Heart left ventricle (tissue), 16 donors: ENCODE results near the gene CDC42EP1. TPM values are rescaled to one million over a fixed set of nuclear protein-coding genes. Genes with fewer than 3 reads are reported as not detected.
A peak's percentile ranks its signal among the peaks of the same experiment; 100 is the strongest.

Experiments used
- ATAC-seq, 4 donors: fragments of 200-7000 bp; cut with Tn5 transposase; one replicate each; pipeline ENCODE4 v1.9.1; 2020 to 2022; ENCODE audit warnings: moderate library complexity in 4 of 4, mild to moderate bottlenecking in 3 of 4, moderate number of reproducible peaks in 1 of 4
- DNase-seq, 5 donors: peaks; one replicate each; pipeline ENCODE4 v3.0.0-alpha.2; 2020
- H3K27ac ChIP-seq, 12 donors: fragments of 200-600 bp; sonication (generic) in 4 of 12; one replicate each; pipeline versions ENCODE4 v1.5.0 to v1.8.0; 2016 to 2022; ENCODE audit warnings: mild to moderate bottlenecking in 2 of 12
- H3K27me3 ChIP-seq, 9 donors: fragments of 200-600 bp; sonication (generic) in 2 of 9; one replicate each; pipeline versions ENCODE4 v1.5.1 to v1.8.0; 2016 to 2022; ENCODE audit warnings: mild to moderate bottlenecking in 3 of 9
- H3K36me3 ChIP-seq, 9 donors: fragments of 200-600 bp; sonication (generic) in 2 of 9; one replicate each; pipeline versions ENCODE4 v1.5.0 to v1.8.0; 2018 to 2022; ENCODE audit warnings: mild to moderate bottlenecking in 2 of 9
- H3K4me1 ChIP-seq, 12 donors: fragments of 200-600 bp; sonication (generic) in 4 of 12; one replicate each; pipeline versions ENCODE4 v1.5.0 to v1.8.0; 2016 to 2022; ENCODE audit warnings: mild to moderate bottlenecking in 3 of 12
- H3K4me3 ChIP-seq, 12 donors: fragments of 200-600 bp; sonication (generic) in 4 of 12; one replicate each; pipeline versions ENCODE4 v1.5.0 to v1.8.0; 2017 to 2022; ENCODE audit warnings: mild to moderate bottlenecking in 9 of 12, moderate library complexity in 4 of 12
- H3K9me3 ChIP-seq, 12 donors: fragments of 200-600 bp; sonication (generic) in 4 of 12; one replicate each; pipeline versions ENCODE4 v1.5.0 to v1.8.0; 2016 to 2022; ENCODE audit warnings: mild to moderate bottlenecking in 1 of 12
- POLR2A ChIP-seq, 2 donors: fragments of 450-650 bp; IDR thresholded peaks; one replicate each; pipeline ENCODE4 v1.6.1; 2017; ENCODE audit warnings: antibody characterized with exemption in 2 of 2, mild to moderate bottlenecking in 2 of 2, moderate library complexity in 2 of 2
- WGBS, 4 donors: extraction: QIAGEN DNeasy Blood & Tissue Kit in 2 of 4; methylation state at CpG; one replicate each; pipeline versions ENCODE4 v1.1.5 to v1.1.7; 2013 to 2018; 5-methylcytosine and 5-hydroxymethylcytosine counted together
- intact Hi-C, 10 donors: fragments of 100-400 bp; cut with DNase I; formaldehyde crosslinking; loops; one replicate each; pipeline versions ENCODE4 v1.11.1 to v1.14.2; 2022
- polyA plus RNA-seq, 2 donors: library from polyadenylated mRNA; stranded (reverse); fragments of 200-250 nt; gene quantifications; one replicate each; pipeline ENCODE4 v1.2.3, GENCODE V29; 2013
- total RNA-seq, 9 donors: library from RNA; depleted of rRNA in 2 of 9; stranded (reverse); fragments of >200 nt in 2 of 9; fragmentation: NEBNext Ultra II Directional in 3 of 9; extraction: Animal tissue kit (Norgen Biotek cat#: 25700) in 3 of 9; gene quantifications; one replicate each; pipeline versions ENCODE4 v1.1.0 to v1.2.4, GENCODE V29; 2016 to 2023
- TF ChIP-seq, protein P1 (sequence below), 12 donors: fragments of 200-600 bp; sonication (generic) in 4 of 12; IDR thresholded peaks; one replicate each; pipeline versions ENCODE4 v1.5.0 to v1.8.0; 2018 to 2022; ENCODE audit warnings: antibody characterized with exemption in 12 of 12, mild to moderate bottlenecking in 5 of 12
- donor health status: ischemic (EF 13 %, LVEDD 7.1; RV severe dilation, severe dysfunction).
- donor health status: healthy with polysubstance abuse.
- donor health status: DM: no; HTN: yes; CAD: no.
- donor health status: DM: no; HTN: no; CAD: no.
- donor health status: ischemic (EF 25% LVEDD 6.9; RV normal size, moderate dysfunction).
- donor health status: ischemic (EF 25% LVEDD 5.7; RV mildly dilated, moderate dysfunction).
- donor health status: healthy.
- donor health status: DM: yes; HTN: yes; CAD: no.
- donor health status: ischemic (EF 35%, LVEDD 5.7; RV mildly dilated, moderate dysfunction).
- donor health status: nonischemic (EF 11% LVEDD 7.7; RV severe dilation, severe dysfunction).
- donor health status: DM: yes; HTN: yes; CAD: no.
- donor health status: PGD.
- donor health status: ischemic (EF 29% LVEDD 5.4; RV normal size, mild dysfunction).
- donor health status: nonischemic (EF 23%, LVEDD 6.1; RV moderate dilation, normal function).

CDC42EP1 gene
- total and polyA plus RNA-seq, 11 donors: 10.4 to 34.9 (median 17.7) TPM

DNA sequence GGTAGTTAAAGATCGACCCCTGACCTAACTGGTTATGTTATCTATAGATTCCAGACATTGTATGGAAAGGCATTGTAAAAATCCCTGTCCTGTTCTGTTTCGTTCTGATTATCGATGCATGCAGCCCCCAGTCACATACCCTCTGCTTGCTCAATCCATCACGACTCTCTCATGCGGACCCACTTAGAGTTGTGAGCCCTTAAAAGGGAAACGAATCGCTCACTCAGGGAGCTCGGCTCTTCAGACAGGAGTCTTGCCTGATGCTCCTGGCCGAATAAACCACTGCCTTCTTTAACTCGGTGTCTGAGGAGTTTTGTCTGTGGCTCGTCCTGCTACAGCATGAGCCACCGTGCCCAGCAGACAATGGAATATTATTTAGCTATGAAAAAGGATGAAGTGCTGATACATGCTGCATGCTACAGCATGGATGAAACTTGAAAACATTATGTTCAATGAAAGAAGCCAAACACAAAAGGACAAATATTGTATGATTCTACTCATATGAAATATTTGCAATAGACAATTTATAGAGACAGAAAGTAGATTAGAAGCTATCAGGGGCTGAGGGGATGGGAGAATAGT, 31.6 kb downstream of the CDC42EP1 start:
- peak overlapping the region in 1 of 12 donors; percentile 42 for H3K27ac ChIP-seq
- 82 to 86% (median 84%) methylated on average over 12 of the region's 12 CpGs for WGBS, 4 donors
- TF ChIP-seq, protein P1, sequence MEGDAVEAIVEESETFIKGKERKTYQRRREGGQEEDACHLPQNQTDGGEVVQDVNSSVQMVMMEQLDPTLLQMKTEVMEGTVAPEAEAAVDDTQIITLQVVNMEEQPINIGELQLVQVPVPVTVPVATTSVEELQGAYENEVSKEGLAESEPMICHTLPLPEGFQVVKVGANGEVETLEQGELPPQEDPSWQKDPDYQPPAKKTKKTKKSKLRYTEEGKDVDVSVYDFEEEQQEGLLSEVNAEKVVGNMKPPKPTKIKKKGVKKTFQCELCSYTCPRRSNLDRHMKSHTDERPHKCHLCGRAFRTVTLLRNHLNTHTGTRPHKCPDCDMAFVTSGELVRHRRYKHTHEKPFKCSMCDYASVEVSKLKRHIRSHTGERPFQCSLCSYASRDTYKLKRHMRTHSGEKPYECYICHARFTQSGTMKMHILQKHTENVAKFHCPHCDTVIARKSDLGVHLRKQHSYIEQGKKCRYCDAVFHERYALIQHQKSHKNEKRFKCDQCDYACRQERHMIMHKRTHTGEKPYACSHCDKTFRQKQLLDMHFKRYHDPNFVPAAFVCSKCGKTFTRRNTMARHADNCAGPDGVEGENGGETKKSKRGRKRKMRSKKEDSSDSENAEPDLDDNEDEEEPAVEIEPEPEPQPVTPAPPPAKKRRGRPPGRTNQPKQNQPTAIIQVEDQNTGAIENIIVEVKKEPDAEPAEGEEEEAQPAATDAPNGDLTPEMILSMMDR (IDR thresholded peaks at IDR 0.05): no peak
- no peak for TF ChIP-seq POLR2A (IDR thresholded peaks at IDR 0.05)

DNA sequence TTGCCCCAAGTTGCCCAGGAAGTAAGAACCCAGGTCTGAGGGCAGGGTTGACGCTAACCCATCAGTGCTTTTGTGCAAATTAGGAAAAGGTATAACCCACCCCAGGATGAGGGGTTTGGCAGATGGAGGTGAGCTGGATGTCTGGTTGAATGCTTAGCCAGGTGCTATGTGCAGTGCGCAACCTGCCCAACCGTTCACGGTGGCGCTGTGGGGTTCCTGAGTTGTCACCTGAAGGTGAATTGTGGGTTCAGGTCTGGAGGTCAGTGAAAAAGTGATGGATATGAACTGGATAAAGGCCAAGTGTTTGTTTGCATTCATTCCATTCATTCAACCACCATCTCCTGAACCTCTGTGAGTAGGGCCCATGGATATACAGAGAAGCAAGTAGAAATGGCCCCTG, 34.0 kb downstream of the CDC42EP1 start:
- H3K36me3 ChIP-seq: no peaks in the 10 kb centered on the region

More for the DNA sequence above, 31.6 kb downstream of the CDC42EP1 start:
- peaks cover 0 to 25% (median 2%) of the 10 kb centered on the region in 12 donors for H3K4me1 ChIP-seq
- DNase-seq (no peak), ATAC-seq (no peak)
- H3K36me3 ChIP-seq: no peaks in the 10 kb centered on the region
- intact Hi-C loops: loop anchor here in 9 of 10 donors (1.0 to 10.0 kb wide), 6 partner anchors 51 to 277 kb away; no protein-coding TSS in a partner anchor
- no peaks in the 10 kb centered on the region for H3K27me3 ChIP-seq
- peak overlapping the region in 2 of 12 donors; percentile 16 to 33 for H3K4me3 ChIP-seq
- H3K9me3 ChIP-seq: no peaks in the 10 kb centered on the region

DNA sequence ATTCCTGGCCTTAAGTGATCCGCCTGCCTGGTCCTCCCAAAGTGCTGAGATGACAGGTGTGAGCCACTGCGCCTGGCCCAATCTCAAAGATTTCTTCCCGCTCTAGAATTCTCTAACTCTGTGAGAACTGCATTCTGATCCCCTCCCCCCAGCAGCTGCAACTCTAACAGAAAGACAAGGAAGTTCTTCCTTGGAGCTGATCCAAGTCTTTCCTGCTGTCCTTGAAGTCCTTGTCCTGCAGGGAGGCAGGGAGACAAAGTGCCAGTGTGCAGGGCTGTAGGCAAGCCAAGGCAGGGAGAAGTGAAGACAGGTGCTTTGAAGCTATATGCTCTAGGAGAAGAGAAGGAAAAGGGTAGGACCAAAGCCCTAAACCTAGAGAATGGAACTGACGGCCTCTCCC, 38.9 kb downstream of the CDC42EP1 start:
- H3K4me1 ChIP-seq: peaks cover 0 to 5% (median 0%) of the 10 kb centered on the region in 12 donors
- no peak for TF ChIP-seq POLR2A (IDR thresholded peaks at IDR 0.05)
- TF ChIP-seq, protein P1 (IDR thresholded peaks at IDR 0.05): no peak
- no peaks in the 10 kb centered on the region for H3K9me3 ChIP-seq
- no peak overlapping the region for H3K27ac ChIP-seq
- H3K36me3 ChIP-seq: no peaks in the 10 kb centered on the region
- peak in 1 of 5 donors; percentile 61 for DNase-seq
- intact Hi-C loops: loop anchor here in 2 of 10 donors (10.0 kb wide), 1 partner anchor 284 kb away; no protein-coding TSS in a partner anchor
- H3K27me3 ChIP-seq: no peaks in the 10 kb centered on the region
- ATAC-seq: peak in 1 of 4 donors; percentile 28
- H3K4me3 ChIP-seq: no peak overlapping the region
- 50 to 67% (median 60%) methylated on average over 4 of the region's 4 CpGs for WGBS, 4 donors

More for the DNA sequence above, 34.0 kb downstream of the CDC42EP1 start:
- no peaks in the 10 kb centered on the region for H3K27me3 ChIP-seq
- WGBS, 4 donors: 86 to 94% (median 91%) methylated on average over 5 of the region's 5 CpGs
- peaks cover 0 to 29% (median 2%) of the 10 kb centered on the region in 12 donors for H3K4me1 ChIP-seq
- DNase-seq: no peak
- ATAC-seq: no peak
- no peak overlapping the region for H3K27ac ChIP-seq
- TF ChIP-seq, protein P1 (IDR thresholded peaks at IDR 0.05): no peak
- no peak for TF ChIP-seq POLR2A (IDR thresholded peaks at IDR 0.05)
- intact Hi-C loops: loop anchor here in 4 of 10 donors (1.0 to 10.0 kb wide), 3 partner anchors 55 to 279 kb away; no protein-coding TSS in a partner anchor
- H3K9me3 ChIP-seq: no peaks in the 10 kb centered on the region
- H3K4me3 ChIP-seq: no peak overlapping the region

DNA sequence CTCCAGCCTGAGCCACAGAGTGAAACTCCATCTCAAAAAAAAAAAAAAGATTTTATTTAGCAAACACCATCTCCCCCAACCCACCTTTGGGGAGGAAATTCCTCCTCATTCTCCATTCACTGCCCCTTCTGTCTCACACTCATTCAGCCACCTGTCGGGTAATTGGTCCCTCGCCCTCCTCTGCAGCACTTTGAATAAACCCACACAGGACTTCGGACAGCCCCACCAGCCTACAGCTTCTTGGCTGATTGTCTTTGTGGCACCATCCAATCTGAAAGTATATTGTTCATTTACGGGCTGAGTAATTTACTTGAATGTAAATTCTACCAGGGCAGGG, 40.9 kb downstream of the CDC42EP1 start:
- intact Hi-C loops: no loop called here
- no peaks in the 10 kb centered on the region for H3K27me3 ChIP-seq
- no peaks in the 10 kb centered on the region for H3K9me3 ChIP-seq
- H3K36me3 ChIP-seq: no peaks in the 10 kb centered on the region
- no peak for DNase-seq
- H3K4me3 ChIP-seq: no peak overlapping the region
- TF ChIP-seq, protein P1 (IDR thresholded peaks at IDR 0.05): no peak
- no peak for TF ChIP-seq POLR2A (IDR thresholded peaks at IDR 0.05)
- peaks cover 0 to 5% (median 0%) of the 10 kb centered on the region in 12 donors for H3K4me1 ChIP-seq
- no peak overlapping the region for H3K27ac ChIP-seq
- ATAC-seq: no peak
- WGBS, 4 donors: 53 to 66% (median 58%) methylated on average over 4 of the region's 4 CpGs
